ENCODE data around the gene ANO4.

DNA sequence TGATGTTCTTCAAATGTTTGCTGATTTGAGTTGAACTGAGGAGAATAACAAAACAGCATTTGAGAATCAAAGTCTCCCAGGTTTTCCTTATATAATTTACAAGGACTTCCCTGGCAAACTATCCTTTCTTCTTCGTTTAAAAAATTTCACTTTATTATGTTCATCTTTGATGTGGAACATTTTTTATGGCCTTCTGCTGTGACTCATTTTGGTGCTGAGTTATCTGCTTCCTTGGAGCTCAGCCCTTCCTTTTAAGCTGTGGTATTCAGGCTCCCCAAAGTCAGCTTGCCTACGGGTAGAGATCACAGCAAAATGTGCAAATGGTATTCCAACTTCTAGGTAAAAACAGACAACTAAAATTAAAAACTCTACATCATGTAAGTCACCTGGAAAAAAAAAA is 1.4 kb upstream of the ANO4 start:
- no peak for TF ChIP-seq SPI1 (IDR thresholded peaks at IDR 0.05; ENCODE audit: borderline replicate concordance, low read depth)
- TF ChIP-seq, protein P1, sequence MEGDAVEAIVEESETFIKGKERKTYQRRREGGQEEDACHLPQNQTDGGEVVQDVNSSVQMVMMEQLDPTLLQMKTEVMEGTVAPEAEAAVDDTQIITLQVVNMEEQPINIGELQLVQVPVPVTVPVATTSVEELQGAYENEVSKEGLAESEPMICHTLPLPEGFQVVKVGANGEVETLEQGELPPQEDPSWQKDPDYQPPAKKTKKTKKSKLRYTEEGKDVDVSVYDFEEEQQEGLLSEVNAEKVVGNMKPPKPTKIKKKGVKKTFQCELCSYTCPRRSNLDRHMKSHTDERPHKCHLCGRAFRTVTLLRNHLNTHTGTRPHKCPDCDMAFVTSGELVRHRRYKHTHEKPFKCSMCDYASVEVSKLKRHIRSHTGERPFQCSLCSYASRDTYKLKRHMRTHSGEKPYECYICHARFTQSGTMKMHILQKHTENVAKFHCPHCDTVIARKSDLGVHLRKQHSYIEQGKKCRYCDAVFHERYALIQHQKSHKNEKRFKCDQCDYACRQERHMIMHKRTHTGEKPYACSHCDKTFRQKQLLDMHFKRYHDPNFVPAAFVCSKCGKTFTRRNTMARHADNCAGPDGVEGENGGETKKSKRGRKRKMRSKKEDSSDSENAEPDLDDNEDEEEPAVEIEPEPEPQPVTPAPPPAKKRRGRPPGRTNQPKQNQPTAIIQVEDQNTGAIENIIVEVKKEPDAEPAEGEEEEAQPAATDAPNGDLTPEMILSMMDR (IDR thresholded peaks at IDR 0.05; ENCODE audit: insufficient read depth, low read length), result no peak

All from HL-60 (cell line).